ENCODE measurements around the gene LPIN3. TPM values are rescaled to one million over a fixed set of nuclear protein-coding genes. Genes with fewer than 3 reads are reported as not detected.
A peak's percentile ranks its signal among the peaks of the same experiment; 100 is the strongest.

The LPIN3 gene
- total RNA-seq, 2 donors from 2014 or later: 9.7 to 13.7 TPM

DNA sequence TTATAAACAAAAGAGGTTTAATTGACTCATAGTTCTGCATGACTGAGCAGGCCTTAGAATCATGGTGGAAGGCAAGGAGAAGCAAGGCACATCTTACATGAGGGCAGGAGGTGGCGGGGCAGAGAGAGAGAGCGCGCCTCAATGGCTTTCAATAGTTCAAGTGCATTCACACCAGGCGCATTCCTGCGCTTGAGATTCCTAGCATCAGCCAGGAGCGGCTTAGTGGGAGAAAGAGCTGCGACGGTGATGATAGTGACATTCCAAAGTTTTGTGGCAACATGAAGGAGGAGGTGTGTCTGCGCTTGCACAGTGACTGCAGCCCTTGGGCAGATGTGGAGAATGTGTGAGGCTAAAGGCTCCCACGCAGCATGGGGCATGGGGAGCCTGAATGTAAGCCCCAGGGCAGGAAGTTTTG, 51.0 kb downstream of the LPIN3 start:
- Histone ChIP-seq H3K27ac (peak overlapping the region in 1 of 2 donors; percentile 67), H3K4me3 (no peak overlapping the region), H3K4me1 (peaks cover 0 to 63% of the 10 kb centered on the region in 2 donors), H3K9me3 (no peaks in the 10 kb centered on the region), H3K27me3 (no peaks in the 10 kb centered on the region), H3K36me3 (no peaks in the 10 kb centered on the region)
- TF ChIP-seq, protein P1, sequence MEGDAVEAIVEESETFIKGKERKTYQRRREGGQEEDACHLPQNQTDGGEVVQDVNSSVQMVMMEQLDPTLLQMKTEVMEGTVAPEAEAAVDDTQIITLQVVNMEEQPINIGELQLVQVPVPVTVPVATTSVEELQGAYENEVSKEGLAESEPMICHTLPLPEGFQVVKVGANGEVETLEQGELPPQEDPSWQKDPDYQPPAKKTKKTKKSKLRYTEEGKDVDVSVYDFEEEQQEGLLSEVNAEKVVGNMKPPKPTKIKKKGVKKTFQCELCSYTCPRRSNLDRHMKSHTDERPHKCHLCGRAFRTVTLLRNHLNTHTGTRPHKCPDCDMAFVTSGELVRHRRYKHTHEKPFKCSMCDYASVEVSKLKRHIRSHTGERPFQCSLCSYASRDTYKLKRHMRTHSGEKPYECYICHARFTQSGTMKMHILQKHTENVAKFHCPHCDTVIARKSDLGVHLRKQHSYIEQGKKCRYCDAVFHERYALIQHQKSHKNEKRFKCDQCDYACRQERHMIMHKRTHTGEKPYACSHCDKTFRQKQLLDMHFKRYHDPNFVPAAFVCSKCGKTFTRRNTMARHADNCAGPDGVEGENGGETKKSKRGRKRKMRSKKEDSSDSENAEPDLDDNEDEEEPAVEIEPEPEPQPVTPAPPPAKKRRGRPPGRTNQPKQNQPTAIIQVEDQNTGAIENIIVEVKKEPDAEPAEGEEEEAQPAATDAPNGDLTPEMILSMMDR (IDR thresholded peaks at IDR 0.05): no peak
- DNase-seq (ENCODE audit: low spot score): no peak

DNA sequence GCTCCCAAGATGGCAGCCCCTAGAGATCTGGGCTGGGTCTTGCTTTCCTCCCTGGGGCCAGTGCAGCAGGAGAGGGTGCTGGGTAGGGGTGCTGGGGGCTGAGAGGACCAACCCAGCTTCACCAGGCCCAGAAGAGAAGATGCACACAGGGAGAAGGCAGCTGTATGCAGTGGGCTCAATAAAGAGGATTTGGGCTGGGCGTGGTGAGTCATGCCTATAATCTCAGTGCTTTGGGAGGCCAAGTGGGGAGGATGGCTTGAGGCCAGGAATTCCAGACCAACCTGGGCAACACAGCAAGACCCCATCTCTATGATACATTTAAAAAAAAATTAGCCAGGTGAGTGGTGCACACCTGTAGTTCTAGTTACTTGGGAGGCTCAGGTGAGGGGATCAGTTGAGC, 51.7 kb downstream of the LPIN3 start:
- Histone ChIP-seq H3K27me3 (no peaks in the 10 kb centered on the region), H3K36me3 (no peaks in the 10 kb centered on the region), H3K4me3 (no peak overlapping the region), H3K4me1 (peaks cover 0 to 59% of the 10 kb centered on the region in 2 donors), H3K9me3 (no peaks in the 10 kb centered on the region), H3K27ac (peak overlapping the region; percentile 47 to 67)
- TF ChIP-seq, protein P1 (IDR thresholded peaks at IDR 0.05): no peak
- DNase-seq (ENCODE audit: low spot score): no peak

DNA sequence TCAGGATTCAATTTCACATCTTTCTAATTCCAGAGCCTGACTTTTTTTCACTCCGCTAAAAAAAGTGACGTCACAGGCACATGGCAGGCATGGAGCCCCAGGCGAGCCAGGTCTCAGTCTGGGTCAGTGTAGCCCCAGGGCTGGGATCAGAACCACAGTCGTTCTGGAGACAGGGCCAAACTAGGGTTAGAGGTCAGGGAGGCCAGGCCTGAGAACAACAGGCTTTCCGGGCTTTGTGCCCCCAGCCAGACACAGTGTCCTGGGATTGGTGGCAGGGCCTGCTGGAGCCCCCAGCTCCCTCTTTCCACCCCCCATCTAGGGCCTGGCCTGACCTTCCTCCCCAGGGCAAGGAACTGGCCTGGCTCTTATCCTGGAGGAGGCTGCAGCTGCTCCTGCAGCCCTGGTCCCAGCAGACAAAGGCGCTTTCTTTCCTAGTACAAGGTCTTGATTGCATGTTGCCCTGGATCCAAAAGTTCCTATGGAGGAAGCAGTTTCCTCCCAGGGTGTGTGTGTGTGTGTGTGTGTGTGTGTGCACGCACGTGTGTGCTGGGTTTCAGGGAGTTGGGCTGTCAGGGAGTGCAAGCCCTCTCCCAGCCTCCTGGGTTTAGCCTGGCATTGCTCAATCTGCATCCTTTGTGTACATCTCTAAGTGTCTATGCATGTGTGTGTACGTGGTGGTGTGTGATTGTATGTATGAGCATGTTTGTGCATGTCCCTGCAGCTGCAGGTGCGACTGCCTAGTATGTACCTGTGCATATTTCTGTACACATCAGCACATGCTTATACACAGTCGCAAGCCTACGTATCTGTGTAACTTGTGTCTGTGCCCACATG, 52.5 kb downstream of the LPIN3 start:
- H3K27ac ChIP-seq: peak overlapping the region; percentile 47 to 67
- H3K4me1 ChIP-seq: peaks cover 0 to 60% of the 10 kb centered on the region in 2 donors
- no peaks in the 10 kb centered on the region for H3K9me3 ChIP-seq
- no peaks in the 10 kb centered on the region for H3K27me3 ChIP-seq
- TF ChIP-seq, protein P1 (IDR thresholded peaks at IDR 0.05): no peak
- H3K4me3 ChIP-seq: no peak overlapping the region
- no peaks in the 10 kb centered on the region for H3K36me3 ChIP-seq
- DNase-seq (ENCODE audit: low spot score): peak; percentile 66

GRCh38 chr20:41393705-41394066, 53.1 kb downstream of the LPIN3 start:
- Histone ChIP-seq H3K27ac (no peak overlapping the region), H3K27me3 (no peaks in the 10 kb centered on the region), H3K4me3 (no peak overlapping the region), H3K4me1 (peaks cover 0 to 62% of the 10 kb centered on the region in 2 donors), H3K36me3 (no peaks in the 10 kb centered on the region), H3K9me3 (no peaks in the 10 kb centered on the region)
- no peak for DNase-seq (ENCODE audit: low spot score)
- TF ChIP-seq, protein P1 (IDR thresholded peaks at IDR 0.05): no peak

DNA sequence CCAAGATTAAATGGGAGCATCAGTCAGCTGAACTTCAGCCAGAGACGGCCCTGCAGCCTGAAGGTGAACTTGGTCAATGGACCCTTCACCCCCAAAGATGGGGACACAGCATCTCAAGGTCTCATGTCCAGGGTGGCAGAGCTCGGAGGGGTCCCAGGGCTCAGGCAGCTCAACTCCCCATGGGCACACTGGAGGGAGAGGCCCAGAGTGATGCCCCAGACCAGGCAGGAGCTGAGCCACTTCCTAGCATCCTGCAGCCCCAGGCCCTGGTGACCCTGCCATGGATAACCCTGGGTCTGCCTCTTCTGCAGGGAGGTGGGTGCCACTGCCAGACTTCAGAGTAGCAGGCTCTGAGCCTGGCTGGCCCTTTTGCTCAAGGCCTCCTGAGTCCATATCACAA, 53.5 kb downstream of the LPIN3 start:
- Histone ChIP-seq H3K9me3 (no peaks in the 10 kb centered on the region), H3K27me3 (no peaks in the 10 kb centered on the region), H3K4me3 (no peak overlapping the region), H3K36me3 (no peaks in the 10 kb centered on the region), H3K4me1 (peaks cover 0 to 62% of the 10 kb centered on the region in 2 donors), H3K27ac (peak overlapping the region in 1 of 2 donors; percentile 45)
- DNase-seq (ENCODE audit: low spot score): no peak
- TF ChIP-seq, protein P1 (IDR thresholded peaks at IDR 0.05): no peak
